Posterior cingulate gyrus (tissue), 11 donors: ENCODE measurements around the gene TMEM151B.
"Not testable (repeated sequence)": the region's sequence is repeated elsewhere in the genome, so short reads cannot be mapped to it uniquely, and the experiment has no call there.

Source experiments
- DNase-seq, 10 donors: peaks; one replicate each; pipeline versions ENCODE4 v3.0.0 to v3.0.0-alpha.2; 2020 to 2021; ENCODE audit warnings: mixed read lengths in 3 of 10
- intact Hi-C: fragments of 100-400 bp; cut with DNase I; formaldehyde crosslinking; loops from one replicate; pipeline ENCODE4 v1.15.1; 2023

Gene TMEM151B

DNA sequence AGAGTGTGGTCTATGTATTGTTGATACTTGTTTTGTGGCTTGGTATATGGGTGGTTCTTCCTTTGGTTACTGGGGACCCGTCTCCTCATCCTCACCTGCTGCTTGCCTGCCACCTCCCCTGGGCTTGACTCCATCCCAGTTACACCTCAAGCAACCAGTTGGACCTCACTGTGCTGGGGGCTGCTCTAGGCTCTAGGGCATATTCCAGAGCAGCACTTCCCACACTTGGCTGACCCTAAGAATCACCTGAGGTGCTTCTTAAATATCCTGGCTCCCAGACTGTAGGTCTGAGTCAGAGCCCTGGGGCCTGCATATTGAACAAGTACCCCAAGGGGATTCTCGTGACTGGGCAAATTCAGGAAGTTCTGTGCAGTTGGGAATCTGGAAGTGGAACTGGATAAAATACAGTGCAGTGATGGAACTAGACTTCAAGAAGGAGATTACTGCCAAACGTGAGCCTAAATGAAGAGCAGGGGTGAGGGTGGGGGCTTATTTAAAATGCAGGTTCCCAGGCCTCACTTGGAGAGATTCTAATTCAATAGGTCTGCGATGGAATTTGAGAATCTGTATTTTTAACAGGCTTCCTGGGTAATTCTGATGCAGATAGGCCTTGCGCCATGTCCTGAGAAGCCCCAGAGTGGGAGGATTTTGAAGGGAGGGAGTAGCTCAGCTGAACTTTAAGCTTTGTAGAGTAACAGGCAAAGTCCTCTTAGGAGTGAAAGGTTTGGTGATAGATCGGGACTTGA, 79.8 kb downstream of the TMEM151B start:
- intact Hi-C loops = no loop called here
- no peak for DNase-seq

DNA sequence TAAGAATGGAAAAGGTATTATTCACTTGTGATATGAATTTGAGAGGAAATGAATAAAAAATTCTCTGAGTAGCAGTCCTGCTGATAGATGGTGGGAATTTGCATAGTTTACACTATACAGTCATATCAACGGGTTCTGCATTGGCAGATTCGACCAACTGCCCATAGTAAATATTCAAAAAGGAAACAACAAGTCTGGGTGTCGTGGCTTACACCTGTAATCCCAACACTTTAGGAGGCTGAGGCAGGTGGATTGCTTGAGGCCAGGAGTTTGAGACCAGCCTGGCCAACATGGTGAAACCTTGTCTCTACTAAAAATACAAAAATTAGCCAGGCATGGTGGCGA, 80.4 kb downstream of the TMEM151B start:
- intact Hi-C loops = not testable (repeated sequence)

DNA sequence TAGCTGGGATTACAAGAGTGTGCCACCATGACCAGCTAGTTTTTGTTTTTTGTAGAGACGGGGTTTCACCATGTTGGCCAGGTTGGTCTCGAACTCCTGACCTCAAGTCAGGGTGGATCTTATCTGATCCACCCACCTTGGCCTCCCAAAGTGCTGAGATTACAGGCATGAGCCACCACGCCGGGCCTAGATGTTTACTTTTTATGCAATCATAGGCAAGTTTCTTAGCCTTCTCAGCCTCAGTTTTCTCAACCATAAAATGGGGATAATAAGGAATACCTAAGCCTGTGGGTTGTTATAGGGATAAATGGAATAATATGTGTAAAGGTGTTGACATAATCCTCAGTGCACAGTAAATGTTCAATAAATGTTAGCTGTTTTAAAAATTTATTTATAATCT, 82.0 kb downstream of the TMEM151B start:
- intact Hi-C loops = no loop called here

More for the DNA sequence above, 80.4 kb downstream of the TMEM151B start:
- DNase-seq = not testable (repeated sequence)

DNA sequence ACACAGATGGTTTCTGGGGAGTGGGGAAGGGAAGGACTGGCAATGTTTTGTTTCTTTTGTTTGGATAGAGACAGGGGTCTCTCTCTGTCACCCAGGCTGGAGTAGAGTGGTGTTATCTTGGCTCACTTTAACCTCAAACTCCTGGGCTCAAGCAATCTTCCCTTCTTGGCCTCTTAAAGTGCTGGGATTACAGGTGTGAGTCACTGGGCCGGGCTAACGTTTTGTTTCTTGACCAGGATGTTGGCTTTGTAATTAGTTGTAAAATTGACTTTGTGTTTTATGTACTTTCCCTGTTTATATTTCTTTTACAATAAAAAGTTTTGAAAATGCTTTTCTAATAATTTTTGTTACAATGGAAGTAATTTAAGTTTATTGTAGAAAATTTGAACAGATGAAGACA, 83.1 kb downstream of the TMEM151B start:
- DNase-seq = no peak
- intact Hi-C loops = no loop called here

More for the DNA sequence above, 82.0 kb downstream of the TMEM151B start:
- DNase-seq = no peak

DNA sequence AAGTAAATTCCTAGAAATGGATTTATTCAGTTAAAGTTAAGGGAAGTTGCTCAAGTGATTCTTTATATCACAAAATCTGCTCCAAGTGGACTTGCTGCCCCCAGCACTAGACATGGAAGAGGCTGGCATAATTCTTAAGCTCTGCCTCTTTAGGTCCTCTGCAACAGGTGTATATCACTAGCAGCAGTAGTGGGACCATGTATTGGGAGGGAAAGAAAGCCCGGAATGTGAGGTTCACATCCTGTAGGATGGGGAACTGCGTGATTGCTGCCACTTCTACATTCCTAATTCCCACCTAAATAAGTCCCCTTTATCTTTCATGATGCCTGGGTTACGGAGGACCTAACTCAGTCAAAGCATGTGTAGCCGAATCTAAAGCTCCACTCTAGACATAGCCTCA, 85.4 kb downstream of the TMEM151B start:
- no peak for DNase-seq
- intact Hi-C loops = no loop called here

DNA sequence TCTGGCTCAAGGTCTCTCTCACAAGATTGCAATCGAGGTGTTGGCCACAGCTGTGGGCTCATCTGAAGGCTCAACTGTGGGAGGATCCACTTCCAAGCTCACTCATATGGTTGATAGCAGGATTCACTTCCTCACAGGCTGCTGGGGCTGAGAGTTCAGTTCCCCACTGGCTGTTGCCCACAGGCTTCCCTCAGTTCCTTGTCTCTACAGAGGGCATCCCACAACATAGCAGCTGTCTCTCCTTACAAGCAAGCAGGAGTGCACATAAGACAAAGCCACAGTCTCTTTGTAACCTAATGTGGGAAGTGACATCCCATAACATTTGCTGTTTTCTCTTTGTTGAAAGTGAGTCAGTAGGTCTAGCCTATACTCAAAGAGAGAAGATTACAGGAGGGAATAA, 86.2 kb downstream of the TMEM151B start:
- DNase-seq = no peak
- intact Hi-C loops = no loop called here
